NCI-H82 (cell line): Measurements from ENCODE around the gene SPDYC.

ENCODE experiments used
- DNase-seq: peaks from one replicate; lab custom pipeline; 2025; lab: John Stamatoyannopoulos, UW

SPDYC gene

DNA sequence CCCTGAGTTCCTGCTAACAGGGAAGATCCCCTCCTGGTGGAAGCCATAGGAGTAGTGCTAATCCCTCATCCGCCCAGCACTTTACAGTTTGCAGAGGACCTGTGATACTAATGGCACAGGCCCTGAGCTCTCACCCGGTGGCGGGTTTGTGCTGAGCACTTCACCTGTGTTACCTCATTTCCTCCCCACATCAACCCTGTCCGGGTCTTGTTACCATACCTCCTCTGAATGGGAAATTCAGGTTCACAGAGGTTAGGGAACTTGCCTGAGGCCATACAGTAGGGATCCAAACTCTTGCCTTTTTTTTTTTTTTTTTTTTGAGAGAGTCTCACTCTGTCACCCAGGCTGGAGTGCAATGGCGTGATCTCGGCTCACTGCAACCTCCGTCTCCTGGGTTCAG lies 36.9 kb downstream of the SPDYC start:
- no peak for DNase-seq

GRCh38 chr11:65207918-65208784 lies 38.1 kb downstream of the SPDYC start:
- peak; percentile 12 for DNase-seq

GRCh38 chr11:65208785-65209710 lies 39.0 kb downstream of the SPDYC start:
- no peak for DNase-seq

DNA sequence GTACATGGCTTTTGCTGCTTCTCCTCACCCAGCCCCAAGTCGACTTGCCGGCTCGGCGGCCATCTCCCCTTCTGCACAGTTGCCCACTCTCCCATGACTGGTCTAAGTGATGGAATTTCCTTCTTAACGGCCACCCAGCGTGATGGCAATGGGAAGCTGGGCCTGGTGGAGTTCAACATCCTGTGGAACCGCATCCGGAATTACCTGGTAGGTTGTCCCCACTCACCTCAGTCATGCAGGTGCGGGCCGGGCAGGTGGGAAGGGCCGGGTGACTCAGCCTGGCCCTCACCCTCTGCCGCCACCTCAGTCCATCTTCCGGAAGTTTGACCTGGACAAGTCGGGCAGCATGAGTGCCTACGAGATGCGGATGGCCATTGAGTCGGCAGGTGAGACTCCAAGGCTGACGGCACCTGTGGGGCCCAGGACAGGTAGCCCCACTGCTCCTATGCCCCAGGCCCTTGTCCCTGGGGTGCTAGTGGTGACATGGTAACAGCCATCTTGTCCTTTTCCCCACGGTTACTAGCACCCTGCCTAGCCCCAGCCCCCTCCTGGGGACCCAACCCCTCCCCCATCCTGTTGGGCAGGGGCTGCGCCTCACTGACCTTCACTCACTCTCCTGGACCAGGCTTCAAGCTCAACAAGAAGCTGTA lies 39.8 kb downstream of the SPDYC start:
- DNase-seq, result no peak

- DNase-seq, result no peak
Observed at GRCh38 chr11:65210361-65210731, 40.3 kb downstream of the SPDYC start.

DNA sequence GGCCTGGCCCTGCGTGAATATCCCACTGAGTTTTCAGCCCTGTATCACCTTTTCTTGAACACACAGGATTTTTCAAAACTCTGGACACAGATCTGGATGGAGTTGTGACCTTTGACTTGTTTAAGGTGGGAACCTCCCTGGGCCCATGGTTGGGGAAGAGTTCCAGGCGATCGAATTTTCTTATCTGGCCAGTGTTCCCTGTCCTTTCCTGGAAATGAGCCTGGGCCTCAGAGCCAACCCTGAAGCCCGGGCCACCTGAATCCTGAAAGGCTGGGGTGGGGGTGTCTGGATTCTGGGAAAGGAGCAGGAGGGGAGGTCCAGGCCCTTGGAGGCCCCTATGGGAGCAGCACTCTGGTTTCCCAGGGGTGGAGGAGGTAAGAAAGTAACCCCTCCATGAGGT lies 40.7 kb downstream of the SPDYC start:
- no peak for DNase-seq

DNA sequence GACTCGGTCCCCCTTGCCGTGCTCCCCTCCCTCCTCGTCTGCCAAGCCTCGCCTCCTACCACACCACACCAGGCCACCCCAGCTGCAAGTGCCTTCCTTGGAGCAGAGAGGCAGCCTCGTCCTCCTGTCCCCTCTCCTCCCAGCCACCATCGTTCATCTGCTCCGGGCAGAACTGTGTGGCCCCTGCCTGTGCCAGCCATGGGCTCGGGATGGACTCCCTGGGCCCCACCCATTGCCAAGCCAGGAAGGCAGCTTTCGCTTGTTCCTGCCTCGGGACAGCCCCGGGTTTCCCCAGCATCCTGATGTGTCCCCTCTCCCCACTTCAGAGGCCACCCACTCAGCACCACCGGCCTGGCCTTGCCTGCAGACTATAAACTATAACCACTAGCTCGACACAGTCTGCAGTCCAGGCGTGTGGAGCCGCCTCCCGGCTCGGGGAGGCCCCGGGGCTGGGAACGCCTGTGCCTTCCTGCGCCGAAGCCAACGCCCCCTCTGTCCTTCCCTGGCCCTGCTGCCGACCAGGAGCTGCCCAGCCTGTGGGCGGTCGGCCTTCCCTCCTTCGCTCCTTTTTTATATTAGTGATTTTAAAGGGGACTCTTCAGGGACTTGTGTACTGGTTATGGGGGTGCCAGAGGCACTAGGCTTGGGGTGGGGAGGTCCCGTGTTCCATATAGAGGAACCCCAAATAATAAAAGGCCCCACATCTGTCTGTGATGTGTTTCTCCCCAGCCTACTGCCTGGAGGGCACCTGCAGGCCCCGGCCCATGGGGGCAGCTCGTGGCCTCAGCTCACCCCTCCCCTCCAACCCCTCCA lies 41.5 kb downstream of the SPDYC start:
- no peak for DNase-seq

DNA sequence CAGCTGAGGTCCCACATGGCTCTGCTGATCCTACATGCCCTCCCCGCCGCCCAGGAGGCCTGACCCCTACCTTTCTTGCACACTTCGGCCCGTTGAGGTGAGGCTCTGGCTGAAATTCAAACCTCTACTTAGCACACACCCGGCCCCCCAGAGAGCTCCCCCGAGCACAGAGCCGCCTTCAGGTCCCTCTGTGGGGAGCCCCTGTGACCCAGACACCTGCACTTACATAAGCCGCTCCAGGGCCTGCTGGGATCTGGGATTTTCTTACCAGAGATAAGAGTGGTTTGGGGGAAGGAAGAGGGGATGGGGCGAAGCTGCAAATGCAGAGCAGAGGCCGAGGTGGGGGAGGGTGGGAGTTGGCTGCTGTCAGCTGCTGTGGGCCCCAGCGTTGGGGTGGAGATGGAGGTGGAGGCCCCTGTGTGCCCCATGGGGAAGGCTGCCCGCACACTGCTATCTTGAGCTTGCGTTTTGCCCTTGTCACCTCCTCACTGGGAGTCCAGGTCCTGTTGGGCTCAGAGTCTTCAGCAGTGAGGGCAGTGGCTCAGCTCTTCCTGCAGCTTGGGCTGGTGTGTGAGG lies 42.3 kb downstream of the SPDYC start:
- DNase-seq, result no peak

DNA sequence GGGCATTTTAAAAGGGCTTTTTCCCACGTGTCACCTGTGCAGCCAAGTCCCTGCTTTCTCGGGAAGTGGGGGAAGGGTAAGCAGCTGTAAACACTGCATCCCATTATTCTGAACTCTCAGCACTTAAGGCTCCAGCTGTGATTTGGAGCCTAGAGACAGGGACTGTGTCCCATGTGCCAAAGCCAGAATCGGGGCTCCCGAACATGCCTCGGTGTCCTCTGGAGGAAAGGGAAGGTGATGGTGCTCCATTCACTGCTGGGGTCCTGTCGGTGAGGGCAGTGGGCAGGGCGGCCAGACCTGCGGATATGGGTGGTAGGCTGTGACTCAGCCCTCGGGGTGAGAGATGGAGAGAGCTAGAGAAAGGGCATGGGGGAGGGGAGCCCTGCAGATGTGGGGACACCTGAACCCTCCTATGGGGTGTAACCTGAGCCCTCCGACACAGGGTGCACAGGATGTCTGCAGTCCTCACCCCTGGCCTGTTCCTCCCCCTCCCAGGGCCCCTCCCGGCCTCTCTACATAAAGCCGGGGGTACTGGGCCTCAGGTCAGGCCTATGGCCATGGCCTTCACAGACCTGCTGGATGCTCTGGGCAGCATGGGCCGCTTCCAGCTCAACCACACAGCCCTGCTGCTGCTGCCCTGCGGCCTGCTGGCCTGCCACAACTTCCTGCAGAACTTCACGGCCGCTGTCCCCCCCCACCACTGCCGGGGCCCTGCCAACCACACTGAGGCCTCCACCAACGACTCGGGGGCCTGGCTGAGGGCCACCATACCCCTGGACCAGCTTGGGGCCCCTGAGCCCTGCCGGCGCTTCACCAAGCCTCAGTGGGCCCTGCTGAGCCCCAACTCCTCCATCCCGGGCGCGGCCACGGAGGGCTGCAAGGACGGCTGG lies 43.5 kb downstream of the SPDYC start:
- no peak for DNase-seq

DNA sequence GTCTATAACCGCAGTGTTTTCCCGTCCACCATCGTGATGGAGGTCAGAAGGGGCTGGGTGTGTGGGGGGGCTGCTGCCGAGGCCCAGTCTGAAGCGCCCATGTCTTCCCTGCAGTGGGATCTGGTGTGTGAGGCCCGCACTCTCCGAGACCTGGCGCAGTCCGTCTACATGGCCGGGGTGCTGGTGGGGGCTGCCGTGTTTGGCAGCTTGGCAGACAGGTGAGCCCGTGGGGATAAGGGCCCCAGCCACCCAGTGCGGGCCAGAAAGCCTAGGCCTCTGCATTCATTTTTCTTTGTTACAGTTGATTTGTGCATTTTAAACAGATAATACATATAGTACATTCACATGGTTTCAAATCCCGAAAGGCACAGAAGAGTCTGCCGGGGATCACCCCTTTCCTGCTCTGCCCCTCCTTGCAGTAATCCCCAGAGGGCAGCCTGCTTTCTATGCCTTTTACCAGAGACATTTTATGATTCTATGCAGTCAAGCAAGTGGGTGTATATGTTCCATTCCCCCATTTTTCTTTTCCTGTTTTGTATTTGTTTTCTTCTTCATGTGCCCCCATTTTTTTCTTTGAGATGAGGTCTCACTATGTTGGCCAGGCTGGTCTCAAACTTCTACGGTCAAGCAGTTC lies 44.3 kb downstream of the SPDYC start:
- DNase-seq, result no peak

DNA sequence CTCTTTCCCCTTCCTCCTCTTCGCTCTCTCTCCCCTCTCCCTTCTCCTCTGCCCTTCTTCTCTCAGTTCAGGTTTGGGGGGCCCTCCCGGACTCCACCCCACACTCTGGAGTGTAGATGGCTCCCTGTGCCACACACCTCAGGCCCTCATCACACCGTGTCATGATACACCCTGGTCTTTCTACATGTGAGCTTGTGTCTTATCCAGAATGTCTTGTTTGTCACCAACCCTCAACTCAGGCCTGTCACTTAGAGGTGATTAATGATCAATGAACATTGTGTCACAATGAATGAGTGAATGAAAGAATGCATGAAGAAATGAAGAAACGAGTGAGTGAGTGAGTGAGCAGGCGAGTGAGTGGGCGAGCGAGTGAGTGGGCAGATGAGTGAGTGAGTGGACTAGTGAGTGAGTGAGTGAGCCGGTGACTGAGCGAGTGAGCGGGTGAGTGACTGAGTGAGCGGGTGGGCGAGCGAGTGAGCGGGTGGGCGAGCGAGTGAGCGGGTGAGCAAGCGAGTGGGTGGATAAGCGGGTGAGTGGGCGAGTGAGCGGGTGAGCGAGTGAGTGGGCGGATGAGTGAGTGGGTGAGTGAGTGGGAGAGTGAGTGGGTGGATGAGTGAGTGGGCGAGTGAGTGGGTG lies 45.5 kb downstream of the SPDYC start:
- DNase-seq, result no peak

GRCh38 chr11:65216830-65217229 lies 46.8 kb downstream of the SPDYC start:
- no peak for DNase-seq

DNA sequence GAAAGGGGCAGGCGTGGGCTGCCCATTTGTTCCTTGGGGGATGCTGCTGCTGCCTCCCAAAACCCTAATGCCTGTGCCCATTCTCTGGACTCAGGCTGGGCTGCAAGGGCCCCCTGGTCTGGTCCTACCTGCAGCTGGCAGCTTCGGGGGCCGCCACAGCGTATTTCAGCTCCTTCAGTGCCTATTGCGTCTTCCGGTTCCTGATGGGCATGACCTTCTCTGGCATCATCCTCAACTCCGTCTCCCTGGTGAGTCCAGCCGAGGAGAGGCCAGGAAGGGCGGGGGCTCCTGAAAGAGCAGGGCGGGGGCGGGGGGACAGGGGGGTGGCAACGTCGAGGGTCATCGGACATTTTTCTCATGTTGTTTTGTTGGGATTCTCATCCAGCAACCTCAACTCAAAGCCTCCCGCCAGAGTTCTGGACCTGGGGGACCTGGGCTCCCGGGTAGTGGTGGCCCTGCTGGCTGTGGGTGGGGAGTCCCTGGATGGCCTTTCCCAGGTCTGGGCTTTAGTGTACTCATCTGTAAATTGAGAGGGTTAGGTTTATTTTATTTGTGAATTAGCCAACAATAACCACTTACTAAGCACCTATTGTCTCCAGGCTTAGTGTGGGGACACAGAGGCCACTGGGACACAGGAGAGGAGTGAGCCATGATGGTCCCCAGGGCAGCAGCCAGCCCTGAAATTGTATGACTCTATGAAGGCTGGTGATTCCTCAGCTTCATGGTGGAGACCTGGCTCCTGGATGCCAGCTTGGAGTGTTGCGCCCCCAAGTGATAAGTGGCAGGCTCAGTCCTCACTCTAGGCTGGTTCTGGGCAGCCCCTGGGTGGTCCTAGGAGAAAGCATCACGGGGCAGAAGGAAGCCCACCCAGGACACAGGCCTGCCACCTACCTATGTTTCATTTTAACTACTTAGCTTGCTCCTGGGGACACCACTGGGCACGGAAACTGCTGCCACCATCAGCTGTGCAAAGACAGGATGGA lies 47.7 kb downstream of the SPDYC start:
- DNase-seq, result no peak

DNA sequence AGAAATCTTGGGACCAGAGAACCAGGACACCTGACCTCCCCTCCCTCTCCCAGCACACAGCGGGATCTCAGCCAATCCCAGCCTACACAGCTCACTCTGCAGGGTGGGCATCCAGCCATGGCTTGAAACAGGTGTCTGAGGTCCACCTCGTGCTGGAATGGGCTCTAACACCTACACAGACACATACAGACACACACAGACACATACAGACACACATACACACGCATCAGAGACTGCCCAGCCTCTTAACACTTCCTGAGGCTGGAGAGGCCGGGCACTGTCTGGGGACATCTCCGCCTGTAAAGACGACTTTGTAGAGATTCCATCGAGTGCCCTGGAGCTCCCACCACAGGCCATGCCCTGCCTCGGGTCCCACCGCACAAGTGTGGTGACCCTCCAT lies 48.4 kb downstream of the SPDYC start:
- no peak for DNase-seq

GRCh38 chr11:65219930-65220213 lies 49.8 kb downstream of the SPDYC start:
- no peak for DNase-seq

DNA sequence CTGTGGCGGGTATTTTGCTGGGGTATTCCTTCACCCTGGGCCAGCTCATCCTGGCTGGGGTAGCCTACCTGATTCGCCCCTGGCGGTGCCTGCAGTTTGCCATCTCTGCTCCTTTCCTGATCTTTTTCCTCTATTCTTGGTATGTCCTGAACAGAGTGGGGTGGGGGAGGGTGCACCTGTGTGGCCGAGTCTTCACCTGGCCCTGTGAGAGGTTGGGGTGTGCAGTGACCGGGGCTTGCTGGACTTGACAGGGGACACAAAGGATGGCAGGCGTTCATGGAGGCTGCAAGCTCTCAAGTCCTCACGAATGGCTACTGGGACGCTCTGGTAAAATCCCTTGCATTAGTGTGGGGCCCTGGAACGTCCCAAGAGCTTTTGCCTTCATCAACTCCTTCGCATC lies 51.0 kb downstream of the SPDYC start:
- DNase-seq, result no peak
